Measurements from ENCODE around the gene STK11IP. TPM values are rescaled to one million over a fixed set of nuclear protein-coding genes. Genes with fewer than 3 reads are reported as not detected.

The STK11IP gene
- total and polyA plus RNA-seq, 2 of the 13 experiments (the other 11 are each of a cell fraction or from before 2014, with no cell fraction given) = 12.8 to 24.0 TPM

GRCh38 chr2:219553463-219553963 lies 44.1 kb upstream of the STK11IP start:
- Histone ChIP-seq H3K27me3 (ENCODE audit: control insufficient read depth in 1 of 2, insufficient read depth in 2 of 2, low read length in 2 of 2) (no peaks in the 10 kb centered on the region), H3K4me3 (replicated peaks in 1 of 3; ENCODE audit: insufficient read depth in 1 of 3, low read depth in 2 of 3, low read length in 3 of 3) (peak overlapping the region in 1 of 3 experiments; percentile 79; a peak in 1 of 6 replicates), H3K27ac (ENCODE audit: extremely low read length, insufficient read depth, low read length) (no peak overlapping the region), H4K20me1 (ENCODE audit: insufficient read depth, low read length) (no peaks in the 10 kb centered on the region), H3K4me2 (ENCODE audit: low read depth, low read length) (peak overlapping the region; percentile 90), H2AFZ (ENCODE audit: low read length) (no peak overlapping the region), H3K9ac (ENCODE audit: insufficient read depth, low read depth, low read length) (peak overlapping the region; percentile 60; the same call in 1 of the 2 replicates), H3K9me3 (ENCODE audit: low read length) (no peaks in the 10 kb centered on the region), H3K36me3 (replicated peaks in 1 of 2; ENCODE audit: control insufficient read depth in 1 of 2, insufficient read depth in 2 of 2, low read length in 2 of 2) (peaks cover 4 to 15% of the 10 kb centered on the region in 2 experiments; a peak in 3 of 5 replicates), H3K4me1 (ENCODE audit: insufficient read depth, low read length) (peaks cover 22% of the 10 kb centered on the region), H3K79me2 (ENCODE audit: insufficient read depth, low read length) (no peaks in the 10 kb centered on the region)
- FAIRE-seq = no peak
- no peak for DNase-seq (ENCODE audit: low spot score)
- 92% methylated on average over 12 of the region's 12 CpGs for WGBS (ENCODE audit: low lambda C conversion rate)
- intact Hi-C loops (cut with micrococcal nuclease; ENCODE audit: unreplicated experiment) (no loop called here), in situ Hi-C loops (cut with HindIII; ENCODE audit: extremely low pct_ligation_motif_present, low pct_unique_long_range_greater_than_20kb) (no loop called here)
- TF ChIP-seq ZFP36L1 (CRISPR knock-in tag; IDR thresholded peaks at IDR 0.05) (0 out of 2 replicates have a peak, but pooled peaks have one; percentile 35), POLR2AphosphoS2 (IDR thresholded peaks at IDR 0.05; ENCODE audit: low read depth, low read length) (0 out of 2 replicates have a peak, but pooled peaks have one; percentile 27), ZSCAN5A (CRISPR knock-in tag; IDR thresholded peaks at IDR 0.05; ENCODE audit: borderline replicate concordance) (no peak), CCAR2 (optimal IDR thresholded peaks at IDR 0.05; ENCODE audit: low read depth, low read length) (no peak), AFF4 (CRISPR knock-in tag; IDR thresholded peaks at IDR 0.05) (no peak), ZHX1 (CRISPR knock-in tag; IDR thresholded peaks at IDR 0.05; ENCODE audit: low read depth) (peak; percentile 42; the same call in 1 of the 2 replicates), CTCF (CRISPR knock-in tag; IDR thresholded peaks at IDR 0.05) (0 out of 2 replicates have a peak, but pooled peaks have one; percentile 23)
- BruUV-seq (replicated peaks) = no TSS peak
- ATAC-seq = no peak
- POLR2A ChIA-PET = interaction anchor here (1.9 to 3.3 kb wide), 3 partner anchors 44 to 166 kb away, joined by 8 to 22 read pairs (median 11); partner anchors contain the start of genes DNPEP, GMPPA and STK11IP
- CTCF ChIA-PET (ENCODE audit: low intra/inter-chr PET ratio, low total read pairs) = interaction anchor here (2.4 kb wide), 1 partner anchor 12 kb away, joined by 9 read pairs; no protein-coding TSS in a partner anchor

All from HepG2 (cell line).